Mammary epithelial cell (primary cell): ENCODE results near the gene XPC.

Experiments
- CTCF ChIP-seq, 2 donors: IDR thresholded peaks in 1 of 2; conservative IDR thresholded peaks in 1 of 2; 2 replicates each; pipeline ENCODE4 v1.5.1; 2011 to 2012; ENCODE audit warnings: inconsistent platforms in 2 of 2, low read length in 2 of 2, mild to moderate bottlenecking in 2 of 2, control low read depth in 1 of 2, low read depth in 1 of 2; ENCODE audit not compliant: insufficient read depth in 1 of 2; ENCODE audit errors: extremely low read depth in 1 of 2
- EZH2 ChIP-seq: IDR thresholded peaks from 2 replicates; pipeline ENCODE4 v1.6.1; 2012; ENCODE audit warnings: low read length, inconsistent platforms, borderline replicate concordance

- TF ChIP-seq CTCF (conservative IDR thresholded peaks at IDR 0.05 in 1 of 2, IDR thresholded peaks at IDR 0.05 in 1 of 2; ENCODE audit: extremely low read depth in 1 of 2, insufficient read depth in 1 of 2, low read depth in 1 of 2, low read length in 2 of 2) = no peak
- no peak for TF ChIP-seq EZH2
Measured at GRCh38 chr3:14153663-14154062, 24.7 kb downstream of the XPC start.
